Fibroblast of mammary gland (primary cell): Measurements from ENCODE around the gene EHBP1.

ENCODE experiments used
- DNase-seq: peaks from one replicate; pipeline ENCODE4 v3.0.0-alpha.2; 2010; ENCODE audit warnings: low read depth
- H3K4me3 ChIP-seq: 2 replicates; pipeline ENCODE4 v1.5.1; 2011; ENCODE audit warnings: low read depth, mild to moderate bottlenecking, low read length, moderate library complexity; ENCODE audit not compliant: control insufficient read depth
- TF ChIP-seq, protein P1 (sequence below): conservative IDR thresholded peaks from 2 replicates; pipeline ENCODE4 v1.5.1; 2011; ENCODE audit warnings: low read depth, low read length, inconsistent platforms; ENCODE audit not compliant: control insufficient read depth, insufficient read depth

The EHBP1 gene

GRCh38 chr2:63044362-63045327, 339.1 kb downstream of the EHBP1 start:
- TF ChIP-seq, protein P1, sequence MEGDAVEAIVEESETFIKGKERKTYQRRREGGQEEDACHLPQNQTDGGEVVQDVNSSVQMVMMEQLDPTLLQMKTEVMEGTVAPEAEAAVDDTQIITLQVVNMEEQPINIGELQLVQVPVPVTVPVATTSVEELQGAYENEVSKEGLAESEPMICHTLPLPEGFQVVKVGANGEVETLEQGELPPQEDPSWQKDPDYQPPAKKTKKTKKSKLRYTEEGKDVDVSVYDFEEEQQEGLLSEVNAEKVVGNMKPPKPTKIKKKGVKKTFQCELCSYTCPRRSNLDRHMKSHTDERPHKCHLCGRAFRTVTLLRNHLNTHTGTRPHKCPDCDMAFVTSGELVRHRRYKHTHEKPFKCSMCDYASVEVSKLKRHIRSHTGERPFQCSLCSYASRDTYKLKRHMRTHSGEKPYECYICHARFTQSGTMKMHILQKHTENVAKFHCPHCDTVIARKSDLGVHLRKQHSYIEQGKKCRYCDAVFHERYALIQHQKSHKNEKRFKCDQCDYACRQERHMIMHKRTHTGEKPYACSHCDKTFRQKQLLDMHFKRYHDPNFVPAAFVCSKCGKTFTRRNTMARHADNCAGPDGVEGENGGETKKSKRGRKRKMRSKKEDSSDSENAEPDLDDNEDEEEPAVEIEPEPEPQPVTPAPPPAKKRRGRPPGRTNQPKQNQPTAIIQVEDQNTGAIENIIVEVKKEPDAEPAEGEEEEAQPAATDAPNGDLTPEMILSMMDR = no peak
- H3K4me3 ChIP-seq = no peak overlapping the region
- DNase-seq = no peak

GRCh38 chr2:63046552-63046951, 341.0 kb downstream of the EHBP1 start:
- DNase-seq = no peak
- TF ChIP-seq, protein P1 = no peak
- H3K4me3 ChIP-seq = no peak overlapping the region

DNA sequence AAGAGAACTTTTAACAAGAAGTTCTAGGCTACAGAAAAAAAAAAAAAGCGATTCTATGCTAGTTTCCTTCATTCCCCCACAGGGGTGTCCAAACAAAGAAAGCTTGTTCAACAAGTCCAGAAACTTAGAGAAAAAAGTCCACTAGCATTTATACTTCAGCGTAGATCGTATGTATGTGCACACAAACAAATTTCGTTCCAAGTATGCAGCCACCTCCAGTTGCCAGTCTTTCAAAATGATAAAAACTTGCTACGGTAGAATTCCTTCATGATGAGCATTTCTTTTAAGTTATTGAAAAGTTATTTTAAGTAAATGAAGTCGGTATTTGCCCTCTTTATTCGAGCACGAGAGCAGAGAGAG, 341.4 kb downstream of the EHBP1 start:
- TF ChIP-seq, protein P1 = no peak
- DNase-seq = no peak
- no peak overlapping the region for H3K4me3 ChIP-seq

DNA sequence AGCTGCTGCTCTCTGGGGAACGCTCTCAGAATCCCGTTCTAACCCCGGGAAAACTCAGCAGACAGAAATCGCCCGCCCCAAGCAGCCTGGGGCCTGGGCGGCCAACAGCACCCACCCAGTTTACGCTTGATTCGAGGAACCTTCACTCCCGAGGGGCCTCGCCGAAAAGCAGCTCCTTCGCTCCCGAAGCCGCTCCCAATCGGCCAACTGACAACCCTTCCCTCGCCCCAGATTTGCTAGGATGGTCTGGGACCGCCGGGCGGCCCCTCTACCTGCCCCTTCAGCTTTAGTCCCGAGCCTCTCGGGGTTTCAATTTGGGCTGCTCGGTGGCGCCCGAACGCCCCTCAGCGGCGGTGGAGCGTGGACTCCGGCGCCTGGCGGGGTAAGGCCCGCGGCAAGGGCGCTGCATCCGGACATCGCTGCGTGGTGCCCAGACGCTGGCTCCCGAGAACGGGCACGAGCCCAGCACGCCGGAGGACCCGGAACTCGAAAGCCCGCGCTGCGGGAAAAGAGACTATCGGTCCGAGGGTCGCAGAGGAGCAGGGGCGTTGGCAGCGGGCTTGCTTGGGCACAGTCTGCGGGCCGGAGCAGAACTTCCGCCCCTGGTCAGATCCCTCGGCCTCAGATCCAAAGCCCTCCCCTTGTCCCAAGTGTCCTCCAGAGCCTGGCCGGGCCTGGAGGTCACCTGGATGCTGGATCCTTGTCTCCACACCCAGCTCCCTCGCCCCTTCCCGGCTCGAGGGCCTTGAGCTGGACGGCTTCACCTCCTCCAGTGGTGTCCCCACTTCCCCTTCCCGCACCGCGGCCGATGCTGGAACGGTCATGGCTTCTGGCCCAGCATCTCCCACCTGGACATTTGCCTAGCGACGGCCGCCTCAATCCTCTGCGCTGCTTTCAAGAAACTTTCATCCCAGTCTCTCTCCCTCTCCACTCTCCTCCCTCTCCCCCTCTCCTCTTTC, 342.1 kb downstream of the EHBP1 start:
- DNase-seq = no peak
- TF ChIP-seq, protein P1 = no peak
- H3K4me3 ChIP-seq = no peak overlapping the region

- no peak overlapping the region for H3K4me3 ChIP-seq
- no peak for DNase-seq
- TF ChIP-seq, protein P1 = no peak
These were observed 343.1 kb downstream of the EHBP1 start for GRCh38 chr2:63048367-63049171.
